Heart left ventricle (tissue), 16 donors: ENCODE measurements around the gene SPATA24. TPM values are rescaled to one million over a fixed set of nuclear protein-coding genes. Genes with fewer than 3 reads are reported as not detected.

Experiments used
- ATAC-seq, 4 donors: fragments of 200-7000 bp; cut with Tn5 transposase; one replicate each; pipeline ENCODE4 v1.9.1; 2020 to 2022; ENCODE audit warnings: moderate library complexity in 4 of 4, mild to moderate bottlenecking in 3 of 4, moderate number of reproducible peaks in 1 of 4
- DNase-seq, 5 donors: peaks; one replicate each; pipeline ENCODE4 v3.0.0-alpha.2; 2020
- H3K27ac ChIP-seq, 12 donors: fragments of 200-600 bp; sonication (generic) in 4 of 12; one replicate each; pipeline versions ENCODE4 v1.5.0 to v1.8.0; 2016 to 2022; ENCODE audit warnings: mild to moderate bottlenecking in 2 of 12
- H3K27me3 ChIP-seq, 9 donors: fragments of 200-600 bp; sonication (generic) in 2 of 9; one replicate each; pipeline versions ENCODE4 v1.5.1 to v1.8.0; 2016 to 2022; ENCODE audit warnings: mild to moderate bottlenecking in 3 of 9
- H3K36me3 ChIP-seq, 9 donors: fragments of 200-600 bp; sonication (generic) in 2 of 9; one replicate each; pipeline versions ENCODE4 v1.5.0 to v1.8.0; 2018 to 2022; ENCODE audit warnings: mild to moderate bottlenecking in 2 of 9
- H3K4me1 ChIP-seq, 12 donors: fragments of 200-600 bp; sonication (generic) in 4 of 12; one replicate each; pipeline versions ENCODE4 v1.5.0 to v1.8.0; 2016 to 2022; ENCODE audit warnings: mild to moderate bottlenecking in 3 of 12
- H3K4me3 ChIP-seq, 12 donors: fragments of 200-600 bp; sonication (generic) in 4 of 12; one replicate each; pipeline versions ENCODE4 v1.5.0 to v1.8.0; 2017 to 2022; ENCODE audit warnings: mild to moderate bottlenecking in 9 of 12, moderate library complexity in 4 of 12
- H3K9me3 ChIP-seq, 12 donors: fragments of 200-600 bp; sonication (generic) in 4 of 12; one replicate each; pipeline versions ENCODE4 v1.5.0 to v1.8.0; 2016 to 2022; ENCODE audit warnings: mild to moderate bottlenecking in 1 of 12
- CTCF ChIP-seq, 12 donors: fragments of 200-600 bp; sonication (generic) in 4 of 12; IDR thresholded peaks; one replicate each; pipeline versions ENCODE4 v1.5.0 to v1.8.0; 2018 to 2022; ENCODE audit warnings: antibody characterized with exemption in 12 of 12, mild to moderate bottlenecking in 5 of 12
- POLR2A ChIP-seq, 2 donors: fragments of 450-650 bp; IDR thresholded peaks; one replicate each; pipeline ENCODE4 v1.6.1; 2017; ENCODE audit warnings: antibody characterized with exemption in 2 of 2, mild to moderate bottlenecking in 2 of 2, moderate library complexity in 2 of 2
- WGBS, 4 donors: extraction: QIAGEN DNeasy Blood & Tissue Kit in 2 of 4; methylation state at CpG; one replicate each; pipeline versions ENCODE4 v1.1.5 to v1.1.7; 2013 to 2018; 5-methylcytosine and 5-hydroxymethylcytosine counted together
- intact Hi-C, 10 donors: fragments of 100-400 bp; cut with DNase I; formaldehyde crosslinking; loops; one replicate each; pipeline versions ENCODE4 v1.11.1 to v1.14.2; 2022
- polyA plus RNA-seq, 2 donors: library from polyadenylated mRNA; stranded (reverse); fragments of 200-250 nt; gene quantifications; one replicate each; pipeline ENCODE4 v1.2.3, GENCODE V29; 2013
- total RNA-seq, 9 donors: library from RNA; depleted of rRNA in 2 of 9; stranded (reverse); fragments of >200 nt in 2 of 9; fragmentation: NEBNext Ultra II Directional in 3 of 9; extraction: Animal tissue kit (Norgen Biotek cat#: 25700) in 3 of 9; gene quantifications; one replicate each; pipeline versions ENCODE4 v1.1.0 to v1.2.4, GENCODE V29; 2016 to 2023
- donor health status: ischemic (EF 13 %, LVEDD 7.1; RV severe dilation, severe dysfunction).
- donor health status: healthy with polysubstance abuse.
- donor health status: DM: no; HTN: yes; CAD: no.
- donor health status: DM: no; HTN: no; CAD: no.
- donor health status: ischemic (EF 25% LVEDD 6.9; RV normal size, moderate dysfunction).
- donor health status: ischemic (EF 25% LVEDD 5.7; RV mildly dilated, moderate dysfunction).
- donor health status: healthy.
- donor health status: DM: yes; HTN: yes; CAD: no.
- donor health status: ischemic (EF 35%, LVEDD 5.7; RV mildly dilated, moderate dysfunction).
- donor health status: nonischemic (EF 11% LVEDD 7.7; RV severe dilation, severe dysfunction).
- donor health status: DM: yes; HTN: yes; CAD: no.
- donor health status: PGD.
- donor health status: ischemic (EF 29% LVEDD 5.4; RV normal size, mild dysfunction).
- donor health status: nonischemic (EF 23%, LVEDD 6.1; RV moderate dilation, normal function).

The SPATA24 gene
- total and polyA plus RNA-seq, 11 donors, result 10.7 to 37.8 (median 16.0) TPM

GRCh38 chr5:139406963-139407362, 3.1 kb upstream of the SPATA24 start:
- no peak overlapping the region for H3K4me3 ChIP-seq
- 50 to 55% (median 52%) methylated on average over 2 of the region's 2 CpGs for WGBS, 4 donors
- no peaks in the 10 kb centered on the region for H3K9me3 ChIP-seq
- H3K36me3 ChIP-seq, result peaks cover 0 to 15% (median 2%) of the 10 kb centered on the region in 9 donors
- TF ChIP-seq CTCF (IDR thresholded peaks at IDR 0.05), result no peak
- no peak for TF ChIP-seq POLR2A (IDR thresholded peaks at IDR 0.05)
- no peak for DNase-seq
- intact Hi-C loops, result no loop called here
- H3K27me3 ChIP-seq, result no peaks in the 10 kb centered on the region
- H3K4me1 ChIP-seq, result peaks cover 0 to 33% (median 17%) of the 10 kb centered on the region in 12 donors
- no peak for ATAC-seq
- H3K27ac ChIP-seq, result no peak overlapping the region

GRCh38 chr5:139404484-139404840, 573 bp upstream of the SPATA24 start:
- intact Hi-C loops, result loop anchor here in 1 of 10 donors (5.0 kb wide), 1 partner anchor 62 kb away; the partner anchor contains the start of gene PAIP2
- no peaks in the 10 kb centered on the region for H3K9me3 ChIP-seq
- peaks cover 0 to 28% (median 15%) of the 10 kb centered on the region in 12 donors for H3K4me1 ChIP-seq
- TF ChIP-seq POLR2A (IDR thresholded peaks at IDR 0.05) (no peak), CTCF (IDR thresholded peaks at IDR 0.05) (no peak)
- WGBS, 4 donors, result 53 to 61% (median 58%) methylated on average over 5 of the region's 5 CpGs
- no peaks in the 10 kb centered on the region for H3K27me3 ChIP-seq
- no peak for DNase-seq
- peak overlapping the region in 10 of 12 donors; percentile 9 to 66 (median 58) for H3K4me3 ChIP-seq
- ATAC-seq, result no peak
- peak overlapping the region; percentile 81 to 96 (median 89) for H3K27ac ChIP-seq
- H3K36me3 ChIP-seq, result peaks cover 0 to 10% (median 0%) of the 10 kb centered on the region in 9 donors

- WGBS, 4 donors, result 14 to 18% (median 16%) methylated on average over 7 of the region's 7 CpGs
- peak overlapping the region; percentile 6 to 66 (median 57) for H3K4me3 ChIP-seq
- H3K36me3 ChIP-seq, result peaks cover 0 to 12% (median 0%) of the 10 kb centered on the region in 9 donors
- intact Hi-C loops, result loop anchor here in 1 of 10 donors (5.0 kb wide), 1 partner anchor 61 kb away; the partner anchor contains the start of gene PAIP2
- no peak for DNase-seq
- peak overlapping the region; percentile 81 to 96 (median 89) for H3K27ac ChIP-seq
- H3K27me3 ChIP-seq, result no peaks in the 10 kb centered on the region
- peak in 2 of 4 donors; percentile 4 to 13 for ATAC-seq
- peaks cover 0 to 28% (median 15%) of the 10 kb centered on the region in 12 donors for H3K4me1 ChIP-seq
- TF ChIP-seq POLR2A (IDR thresholded peaks at IDR 0.05) (no peak), CTCF (IDR thresholded peaks at IDR 0.05) (no peak)
- H3K9me3 ChIP-seq, result no peaks in the 10 kb centered on the region
These were observed 487 bp downstream of the SPATA24 start for GRCh38 chr5:139403418-139403786.

- no peak for DNase-seq
- Histone ChIP-seq H3K27ac (peak overlapping the region in 7 of 12 donors; percentile 87 to 96 (median 92)), H3K9me3 (no peaks in the 10 kb centered on the region), H3K4me1 (peaks cover 0 to 28% (median 15%) of the 10 kb centered on the region in 12 donors), H3K4me3 (no peak overlapping the region), H3K36me3 (peaks cover 0 to 12% (median 0%) of the 10 kb centered on the region in 9 donors), H3K27me3 (no peaks in the 10 kb centered on the region)
- peak in 10 of 12 donors; percentile 13 to 44 (median 28) for TF ChIP-seq CTCF (IDR thresholded peaks at IDR 0.05)
- no peak for TF ChIP-seq POLR2A (IDR thresholded peaks at IDR 0.05)
- 57 to 74% (median 69%) methylated on average over 7 of the region's 7 CpGs for WGBS, 4 donors
- ATAC-seq, result no peak
- intact Hi-C loops, result loop anchor here in 1 of 10 donors (5.0 kb wide), 1 partner anchor 60 kb away; the partner anchor contains the start of gene PAIP2
These were observed 1.2 kb downstream of the SPATA24 start for GRCh38 chr5:139402561-139403158.
